Germinal center (tissue), 1 donor: ENCODE data around the gene CRABP1.

Experiments
- DNase-seq: peaks from one replicate; pipeline ENCODE4 v3.0.0; 2012; ENCODE audit warnings: mixed read lengths, low spot score

Gene CRABP1

DNA sequence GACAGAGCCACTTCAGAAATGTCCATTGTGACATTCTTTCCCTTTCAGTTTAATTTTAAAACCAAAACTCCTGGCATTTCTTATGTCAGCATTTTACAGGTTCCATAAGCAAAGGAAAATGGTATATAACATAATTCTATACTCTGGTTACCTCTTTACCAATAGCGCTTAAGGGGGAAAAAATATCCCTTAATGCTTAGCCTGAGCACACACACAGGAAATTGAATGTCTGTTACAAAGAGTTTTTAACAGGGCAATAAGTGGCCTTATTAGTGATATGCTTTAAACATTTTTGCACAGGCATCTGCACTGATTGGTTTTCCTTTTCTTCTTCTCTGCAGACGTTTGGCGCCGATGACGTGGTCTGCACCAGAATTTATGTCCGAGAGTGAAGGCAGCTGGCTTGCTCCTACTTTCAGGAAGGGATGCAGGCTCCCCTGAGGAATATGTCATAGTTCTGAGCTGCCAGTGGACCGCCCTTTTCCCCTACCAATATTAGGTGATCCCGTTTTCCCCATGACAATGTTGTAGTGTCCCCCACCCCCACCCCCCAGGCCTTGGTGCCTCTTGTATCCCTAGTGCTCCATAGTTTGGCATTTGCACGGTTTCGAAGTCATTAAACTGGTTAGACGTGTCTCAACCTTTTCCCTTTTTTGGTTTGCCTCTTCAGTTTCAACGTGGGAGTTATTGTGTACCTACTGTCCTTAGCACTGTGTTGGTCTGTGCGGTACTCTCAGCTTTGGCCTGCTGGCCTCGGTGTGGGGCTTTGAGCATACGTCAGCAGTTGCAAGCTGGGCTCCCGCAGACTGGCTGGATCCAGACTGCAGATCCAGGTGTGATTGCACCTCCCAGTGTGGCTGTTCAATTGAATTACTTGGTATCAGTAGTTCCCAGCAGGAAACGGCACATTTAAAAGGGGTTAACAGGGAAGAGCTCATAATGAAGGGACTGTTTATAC lies 7.7 kb downstream of the CRABP1 start:
- DNase-seq, result no peak

DNA sequence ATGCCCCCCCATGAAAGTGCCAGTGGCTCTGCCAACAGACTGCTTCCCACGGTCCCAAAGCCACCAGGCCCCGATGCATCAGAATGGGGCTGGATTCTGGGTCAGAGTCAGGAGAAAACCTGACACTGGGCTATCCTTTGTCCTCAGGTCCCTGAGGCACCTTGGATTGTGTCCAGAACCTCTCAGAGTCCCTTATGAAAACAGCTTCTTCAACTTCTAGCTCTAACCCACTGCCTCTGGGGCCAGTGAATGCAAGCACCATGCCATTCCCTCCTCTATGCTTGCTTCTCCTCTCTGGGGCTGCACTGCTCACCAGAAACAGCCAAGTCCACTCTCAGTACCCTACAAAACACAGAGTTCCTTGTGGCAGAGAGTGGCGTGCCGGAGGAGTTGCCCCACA lies 9.9 kb downstream of the CRABP1 start:
- no peak for DNase-seq

DNA sequence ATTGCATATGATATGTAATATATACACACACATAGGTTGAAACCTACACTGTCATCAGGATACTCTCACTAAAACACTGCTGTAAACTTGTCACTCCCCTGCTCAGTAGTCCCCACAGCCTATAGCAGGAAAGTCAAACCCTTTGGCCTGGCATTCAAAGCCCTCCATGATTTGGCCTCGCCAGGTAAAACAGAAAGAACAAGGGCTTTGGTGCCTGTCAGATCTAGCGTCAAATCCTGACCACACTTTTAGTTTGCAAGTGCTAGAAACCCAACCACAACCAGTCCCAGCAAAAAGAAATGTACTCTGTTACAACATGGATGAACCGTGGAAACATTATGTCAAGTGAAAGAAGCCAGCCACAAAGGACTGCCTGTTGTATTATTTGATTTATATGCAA lies 11.4 kb downstream of the CRABP1 start:
- no peak for DNase-seq

DNA sequence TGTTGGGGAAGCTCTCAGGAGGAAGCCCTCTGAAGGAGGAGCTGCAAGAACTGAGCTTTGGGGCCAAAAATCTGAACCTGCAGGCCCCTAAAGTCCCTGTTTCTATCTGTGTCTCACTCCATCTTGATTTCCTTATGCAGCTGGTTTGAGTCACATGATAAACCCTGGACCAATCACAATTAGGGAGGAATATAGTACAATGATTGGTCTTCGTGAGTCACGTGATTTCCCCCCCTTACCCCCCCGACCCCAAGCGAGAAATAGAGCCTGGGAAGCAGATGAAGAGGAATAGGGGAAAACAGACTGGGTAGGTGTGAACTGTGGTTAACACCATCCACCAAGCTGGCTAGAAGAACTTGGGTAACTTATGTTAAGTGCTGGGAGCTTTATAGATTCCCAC lies 12.9 kb downstream of the CRABP1 start:
- no peak for DNase-seq

DNA sequence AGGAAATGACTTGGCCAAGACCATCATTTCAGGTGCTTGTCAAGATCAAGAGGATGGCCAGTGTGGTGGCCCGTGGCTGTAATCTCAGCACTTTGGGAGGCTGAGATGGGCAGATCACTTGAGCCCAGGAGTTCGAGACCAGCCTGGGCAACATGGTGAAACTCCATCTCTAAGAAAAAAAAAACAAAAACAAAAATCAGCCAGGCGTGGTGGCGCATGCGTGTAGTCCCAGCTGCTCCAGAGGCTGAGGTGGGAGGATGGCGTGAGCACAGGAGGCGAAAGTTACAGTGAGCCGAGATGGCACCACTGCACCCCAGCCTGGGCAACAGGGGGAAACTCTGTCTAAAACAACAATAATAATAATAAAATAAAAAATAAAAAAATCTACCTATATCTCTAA lies 15.0 kb downstream of the CRABP1 start:
- DNase-seq, result no peak

DNA sequence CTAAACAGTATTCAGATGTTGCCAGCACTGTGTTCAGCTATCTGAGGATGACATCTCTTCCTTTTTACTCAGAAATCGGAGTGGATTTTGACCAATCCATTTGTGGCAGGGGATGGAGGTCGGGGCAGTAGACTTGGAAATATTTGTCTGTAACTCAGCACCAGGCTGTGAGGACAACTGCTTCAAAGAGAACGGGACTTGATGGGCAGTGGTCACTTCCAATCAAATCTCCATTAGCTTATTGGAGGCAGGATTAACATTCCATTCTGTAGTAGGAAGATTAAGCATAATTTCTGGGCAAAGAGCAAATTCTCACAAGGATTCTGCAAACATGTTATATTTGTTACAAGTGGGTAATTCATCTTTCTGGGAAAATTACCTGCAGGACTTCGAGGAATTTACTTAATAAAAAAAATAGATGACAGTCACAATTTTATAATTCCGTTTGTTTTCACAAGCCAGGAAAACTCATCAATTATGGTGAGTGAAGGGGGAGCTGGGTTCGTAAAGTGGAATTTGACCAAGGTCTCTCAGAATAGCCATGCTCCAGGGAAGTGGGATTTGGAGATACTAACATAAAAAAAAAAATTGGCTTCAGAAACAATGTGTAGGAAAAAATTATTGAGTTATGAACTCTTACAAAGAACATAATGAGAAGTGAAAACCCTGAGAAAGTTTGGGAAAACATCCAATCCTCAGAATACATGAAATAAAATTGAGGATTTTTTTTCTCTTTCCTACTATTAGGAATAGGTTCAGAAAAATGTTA lies 18.1 kb downstream of the CRABP1 start:
- no peak for DNase-seq

DNA sequence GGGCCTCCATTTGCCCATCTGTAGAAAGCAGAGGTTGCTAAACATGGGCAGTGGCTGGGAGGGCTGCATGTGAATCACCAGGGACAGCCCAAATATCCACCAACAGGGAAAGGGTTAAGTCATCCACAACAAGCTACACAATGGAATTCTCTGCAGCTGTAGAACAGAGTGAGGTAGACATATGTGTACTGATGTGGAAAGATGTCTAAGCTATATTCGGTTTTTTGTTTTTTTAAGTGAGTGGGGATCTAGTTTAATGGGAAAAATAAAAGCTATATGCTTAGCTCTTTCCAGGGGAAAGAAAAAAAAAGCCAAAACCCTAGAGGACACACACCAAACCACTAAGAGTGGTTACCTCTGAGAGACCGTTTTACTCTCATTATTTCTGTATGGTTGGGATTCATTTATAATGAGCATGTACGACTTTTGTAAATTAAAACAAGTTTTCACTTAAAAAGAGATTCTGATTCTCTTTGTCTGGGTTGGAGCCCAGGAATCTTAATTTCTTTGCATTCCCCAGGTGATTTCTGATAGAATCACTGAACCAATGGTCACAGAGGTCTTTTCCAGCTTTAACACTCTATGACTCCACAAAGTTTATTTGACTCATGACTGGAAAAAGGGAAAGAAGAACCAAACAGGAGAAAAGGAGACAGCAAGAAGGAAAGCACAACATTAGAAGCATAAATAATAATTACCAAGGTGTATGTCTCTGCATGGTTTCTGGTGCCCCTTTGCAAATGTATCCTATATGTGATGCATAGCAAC lies 19.1 kb downstream of the CRABP1 start:
- DNase-seq, result no peak

DNA sequence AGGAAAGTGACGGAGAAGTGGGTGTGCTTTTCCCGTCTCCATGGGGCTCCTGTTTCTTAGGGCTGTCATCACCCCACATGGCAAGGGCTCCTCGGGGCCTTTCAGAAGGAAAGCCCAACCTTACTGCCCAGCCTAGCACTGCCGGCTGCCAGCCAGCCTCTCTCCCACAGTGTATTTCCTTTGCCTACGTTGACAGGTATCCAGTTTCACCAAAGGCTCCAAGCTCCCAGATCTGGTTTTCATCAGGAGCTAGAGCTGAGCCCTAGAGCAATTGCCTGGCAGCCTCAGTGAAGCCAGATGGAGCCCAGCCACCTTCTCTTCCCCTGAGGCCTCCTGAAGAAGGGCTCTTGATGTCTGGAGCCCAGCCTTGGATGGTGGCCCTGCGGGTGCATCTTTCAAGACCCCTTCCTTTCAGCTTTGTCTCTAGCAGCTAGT lies 20.2 kb downstream of the CRABP1 start:
- DNase-seq, result no peak

DNA sequence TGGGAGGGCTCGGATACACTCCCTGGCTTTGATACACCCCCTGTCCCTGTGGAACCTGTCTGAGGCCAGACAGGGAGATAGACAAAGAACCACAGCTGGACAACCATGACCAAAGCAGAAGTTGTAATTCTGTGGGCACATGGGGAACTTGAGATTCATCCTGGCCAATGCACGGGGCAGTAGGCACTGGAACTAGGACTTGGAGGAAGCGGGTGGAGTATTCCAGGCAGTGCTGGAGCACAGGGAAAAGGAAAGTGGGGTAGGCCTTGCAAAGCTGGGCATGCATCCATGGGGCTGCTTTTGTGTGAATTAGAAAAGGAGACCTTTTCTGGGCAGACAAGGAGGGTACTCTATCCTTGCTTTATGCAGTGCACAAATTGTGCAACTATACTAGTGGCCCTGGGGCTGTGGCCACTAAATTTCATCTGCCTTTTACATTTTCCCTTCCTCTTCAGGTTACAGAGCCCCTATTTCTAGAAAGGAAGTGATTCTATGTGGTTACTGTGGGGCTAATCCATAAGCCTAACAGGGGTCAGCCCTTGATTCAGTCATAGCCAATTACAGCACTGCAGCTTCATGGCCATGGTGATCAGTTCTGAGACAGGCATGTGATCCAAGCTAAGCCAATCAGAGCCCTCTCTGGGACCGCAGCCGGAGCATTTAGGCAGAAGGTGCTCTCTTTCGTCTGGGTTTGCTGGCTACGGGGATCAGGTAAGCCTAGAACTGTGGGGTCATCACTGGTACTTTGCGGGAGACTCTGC lies 21.0 kb downstream of the CRABP1 start:
- DNase-seq, result no peak

DNA sequence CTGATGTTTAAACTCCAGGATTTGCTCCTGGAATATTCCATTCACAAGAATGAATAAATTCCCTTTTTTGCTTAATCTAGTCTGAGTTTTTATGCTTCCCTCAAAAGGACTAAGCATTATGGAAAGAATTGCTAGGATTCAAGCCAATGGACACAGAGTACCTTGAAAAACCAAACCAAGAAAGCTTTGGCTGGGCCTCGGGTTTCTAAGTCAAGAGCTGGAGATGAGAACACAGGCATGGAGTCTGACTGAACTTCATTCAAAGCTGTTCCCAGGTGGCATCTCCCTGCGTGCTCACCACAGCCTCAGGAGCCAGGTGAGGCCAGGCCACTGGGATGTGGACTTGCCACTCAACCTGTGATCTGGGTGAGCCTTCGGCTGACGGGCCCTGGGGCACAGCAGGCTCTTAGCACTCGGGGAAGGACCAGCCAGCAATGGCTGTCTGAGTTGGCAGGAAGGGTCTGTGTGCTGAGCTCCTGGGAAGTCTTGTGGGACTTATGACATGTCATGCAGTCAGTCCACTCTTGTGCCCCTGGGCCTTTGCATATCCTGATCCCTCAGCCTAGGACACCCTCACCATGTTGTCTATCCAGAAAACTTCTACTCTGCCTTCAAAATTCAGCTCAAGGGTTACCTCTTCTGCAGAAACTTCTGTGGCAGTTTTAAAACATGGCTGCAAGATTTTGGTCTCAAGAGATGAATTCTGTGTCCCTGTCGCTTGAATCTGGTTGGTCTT lies 21.8 kb downstream of the CRABP1 start:
- DNase-seq, result no peak

DNA sequence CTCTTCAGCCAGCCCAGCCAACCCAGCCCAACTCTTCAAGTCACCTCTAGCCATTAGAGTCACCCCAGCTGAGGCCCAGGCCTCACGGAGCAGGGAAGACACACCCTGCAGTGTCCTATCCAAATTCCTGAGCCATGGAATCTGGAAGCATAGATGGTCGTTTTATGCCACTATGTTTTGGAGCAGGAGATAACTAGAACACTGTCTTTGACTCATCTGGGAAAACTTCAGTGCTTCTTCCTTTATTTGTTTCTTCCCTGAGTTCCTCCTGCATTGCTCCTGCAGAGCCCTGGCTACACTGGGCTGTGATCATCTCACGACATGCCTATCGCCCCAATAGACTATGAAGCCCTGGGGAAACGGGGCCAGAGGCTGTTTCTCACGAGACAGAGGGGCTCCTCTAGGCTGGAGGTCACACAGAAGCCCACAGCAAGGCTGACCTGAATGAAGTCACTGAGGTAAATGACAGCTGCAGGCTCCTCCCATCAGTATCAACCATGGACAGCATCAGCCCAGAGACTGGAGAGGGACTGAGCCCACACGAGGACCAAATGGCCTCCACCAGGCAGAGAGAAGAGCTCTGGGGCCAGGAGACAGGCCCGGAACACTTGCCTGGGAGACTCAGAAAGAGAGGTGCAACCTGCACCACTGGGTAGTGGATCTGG lies 22.7 kb downstream of the CRABP1 start:
- DNase-seq, result no peak

DNA sequence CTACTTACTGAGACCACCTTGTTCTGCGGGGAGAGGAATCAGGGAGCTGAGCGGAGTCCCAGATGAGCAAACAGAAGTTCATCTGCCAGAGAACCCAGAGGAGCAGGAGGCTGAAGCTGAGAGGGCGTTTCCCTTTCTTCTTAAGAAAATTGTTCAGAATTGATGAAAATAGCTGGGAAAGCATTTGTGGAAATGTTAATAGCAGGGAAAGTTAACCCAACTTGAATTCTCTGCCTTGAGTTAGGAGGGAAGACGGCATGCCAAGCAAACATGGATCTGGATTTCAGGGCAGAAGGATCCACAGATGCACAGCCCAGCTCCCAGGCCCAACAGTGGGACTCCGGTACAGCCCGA lies 23.2 kb downstream of the CRABP1 start:
- no peak for DNase-seq

DNA sequence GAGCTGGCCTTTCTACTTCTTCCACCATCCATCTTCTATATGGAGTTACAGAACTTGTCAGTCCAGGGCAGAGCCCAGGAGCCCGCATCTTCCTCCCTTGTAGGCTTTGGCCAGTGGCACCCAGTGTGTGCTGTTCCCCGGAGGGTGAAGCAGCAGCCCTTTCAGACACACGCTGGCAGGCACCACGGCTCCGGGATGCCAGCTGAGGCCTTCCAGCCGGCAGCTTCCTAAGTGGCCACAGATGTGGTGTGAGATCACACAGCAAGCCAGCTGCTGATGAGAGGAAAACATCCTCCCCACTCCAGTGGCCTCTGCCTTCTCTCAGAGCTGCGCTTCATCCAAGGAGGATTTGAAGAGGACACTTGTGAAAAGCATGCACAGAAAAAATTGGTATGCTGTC lies 24.1 kb downstream of the CRABP1 start:
- no peak for DNase-seq

DNA sequence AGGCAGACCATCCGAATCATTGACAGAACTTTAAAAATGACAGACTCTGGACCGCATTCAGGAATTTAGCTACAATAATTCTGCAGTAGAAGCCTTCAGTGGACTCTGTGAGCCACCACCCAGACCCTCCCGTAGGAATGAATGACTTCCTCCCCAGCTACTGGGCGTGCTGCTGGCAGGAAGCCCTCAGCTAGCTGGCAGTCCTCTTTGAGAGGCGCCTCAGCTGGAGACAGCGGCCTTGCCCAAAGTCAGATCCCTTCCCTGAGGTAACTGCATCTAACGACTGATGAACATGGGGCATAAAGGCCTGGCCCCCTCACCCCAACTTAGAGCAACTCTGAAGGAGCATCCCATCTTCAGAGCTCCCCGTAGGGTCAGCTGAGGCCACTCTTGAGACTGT lies 25.8 kb downstream of the CRABP1 start:
- DNase-seq, result no peak

DNA sequence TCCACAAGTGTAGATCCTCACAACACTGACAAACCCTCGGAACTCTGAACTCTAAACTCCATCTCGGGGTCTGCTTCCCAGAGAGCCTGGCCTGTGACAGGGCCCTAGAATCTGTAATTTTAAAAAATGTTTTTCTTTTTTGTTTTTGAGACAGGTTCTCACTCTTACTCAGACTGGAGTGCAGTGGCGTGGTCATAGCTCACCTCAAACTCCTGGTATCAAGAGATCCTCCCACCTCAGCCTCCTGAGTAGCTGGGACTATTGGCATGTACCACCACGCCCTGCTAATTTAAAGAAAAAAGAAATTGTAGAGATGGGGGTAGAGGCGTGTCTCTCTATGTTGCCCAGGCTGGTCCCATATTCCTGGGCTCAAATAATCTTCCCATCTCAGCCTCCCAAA lies 26.2 kb downstream of the CRABP1 start:
- no peak for DNase-seq

DNA sequence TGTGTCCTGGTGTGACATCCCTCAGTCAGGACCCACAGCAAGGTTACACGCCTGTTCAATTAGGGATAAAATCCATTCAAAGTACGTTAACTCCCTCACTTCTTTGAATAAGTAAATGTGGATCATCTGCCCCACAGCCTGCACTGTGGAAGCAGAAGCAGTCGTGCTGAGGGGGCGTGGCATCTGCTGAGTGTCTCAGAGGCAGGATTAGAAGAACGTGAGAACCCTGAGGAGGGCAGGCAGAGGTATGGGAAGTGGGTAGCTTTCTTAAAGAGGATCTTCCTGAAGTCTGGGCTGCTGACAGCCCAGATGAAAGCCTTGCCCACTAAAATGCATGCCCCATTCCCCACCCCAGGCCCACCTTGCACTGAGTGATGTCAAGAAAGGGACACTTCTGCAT lies 28.5 kb downstream of the CRABP1 start:
- no peak for DNase-seq

DNA sequence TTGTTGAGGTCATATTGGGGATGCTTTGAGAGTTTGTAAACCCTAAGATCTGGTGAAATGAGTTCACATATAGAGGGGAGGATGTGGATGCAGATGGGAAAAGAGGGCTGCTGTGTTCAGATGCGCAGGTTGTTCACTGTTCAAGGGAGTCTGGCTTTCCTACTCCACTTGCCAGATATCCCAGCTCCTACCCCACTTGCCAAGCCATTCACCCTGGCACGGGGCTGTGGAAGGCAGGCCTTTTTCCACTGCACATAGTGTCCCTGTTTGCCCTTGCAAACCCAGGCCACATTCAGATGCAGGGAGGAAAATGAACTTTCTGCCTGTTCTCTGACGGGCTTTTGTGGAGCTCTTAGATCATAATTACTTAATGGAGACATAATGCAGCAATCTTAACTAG lies 29.0 kb downstream of the CRABP1 start:
- no peak for DNase-seq

DNA sequence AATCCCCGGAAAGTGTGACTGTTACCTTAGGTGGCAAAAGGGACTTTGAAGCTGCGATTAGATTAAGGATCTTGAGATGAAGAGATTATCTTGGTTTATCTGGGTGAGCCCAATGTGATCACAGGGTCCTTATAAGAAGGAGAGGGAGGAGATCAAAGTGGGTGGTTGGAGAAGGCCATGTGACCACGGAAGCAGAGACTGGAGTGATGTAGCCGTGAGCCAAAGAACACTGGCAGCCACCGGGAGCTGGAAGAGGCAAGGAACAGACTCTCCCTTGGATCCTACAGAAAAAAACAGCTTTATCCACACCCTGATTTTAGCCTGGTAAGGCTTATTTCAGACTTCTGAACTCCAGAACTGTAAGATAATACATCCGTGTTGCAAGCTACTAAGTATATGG lies 29.9 kb downstream of the CRABP1 start:
- no peak for DNase-seq

DNA sequence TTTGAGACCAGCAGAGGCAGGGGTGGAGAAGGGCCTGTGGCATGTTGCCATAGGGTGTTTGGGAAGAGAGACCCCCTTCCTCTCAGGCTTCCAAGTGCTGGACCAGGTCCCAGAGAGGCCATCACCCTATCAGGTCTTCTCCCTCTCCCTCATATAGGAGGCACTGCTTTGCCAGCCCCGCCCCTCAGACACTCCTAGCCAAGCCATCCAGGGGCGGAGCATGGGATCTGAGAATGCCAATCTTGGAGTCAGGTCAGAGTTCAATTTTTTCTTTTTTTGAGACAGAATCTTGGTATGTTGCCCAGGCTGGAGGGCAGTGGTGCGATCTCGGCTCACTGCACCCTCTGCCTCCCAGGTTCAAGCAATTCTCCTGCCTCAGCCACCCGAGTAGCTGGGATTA lies 32.7 kb downstream of the CRABP1 start:
- no peak for DNase-seq
